Transverse colon (tissue), 4 donors: Measurements from ENCODE around the gene KLHDC4. TPM values are rescaled to one million over a fixed set of nuclear protein-coding genes. Genes with fewer than 3 reads are reported as not detected.

Experiments used
- DNase-seq: peaks from one replicate; pipeline ENCODE4 v3.0.0-alpha.2; 2019
- H3K27ac ChIP-seq, 4 donors: fragments of 200-600 bp; sonication (generic); 2 replicates each; pipeline ENCODE4 v1.5.1; 2016 to 2018; ENCODE audit warnings: inconsistent platforms in 4 of 4
- H3K27me3 ChIP-seq: fragments of 200-600 bp; sonication (generic); 2 replicates; pipeline ENCODE4 v1.5.1; 2017; ENCODE audit warnings: inconsistent platforms
- H3K36me3 ChIP-seq, 4 donors: fragments of 200-600 bp; sonication (generic); 2 replicates each; pipeline ENCODE4 v1.5.1; 2017 to 2019; ENCODE audit warnings: inconsistent platforms in 4 of 4
- H3K4me1 ChIP-seq, 4 donors: fragments of 200-600 bp; sonication (generic); 2 replicates each; pipeline ENCODE4 v1.5.1; 2017 to 2020; ENCODE audit warnings: inconsistent platforms in 4 of 4
- H3K4me3 ChIP-seq, 4 donors: fragments of 200-600 bp; sonication (generic); 1 replicate in 1 of 4; 2 replicates in 3 of 4; pipeline versions ENCODE4 v1.5.1 to v1.6.1; 2017 to 2019; ENCODE audit warnings: inconsistent platforms in 4 of 4
- H3K9me3 ChIP-seq, 2 donors: fragments of 200-600 bp; sonication (generic); 2 replicates each; pipeline ENCODE4 v1.5.1; 2017 to 2019; ENCODE audit warnings: inconsistent platforms in 2 of 2
- EP300 ChIP-seq: sonication (generic); formaldehyde crosslinking; IDR thresholded peaks from one replicate; pipeline ENCODE4 v1.6.1; 2017; ENCODE audit warnings: antibody characterized with exemption, low read depth
- POLR2A ChIP-seq: fragments of 450-650 bp; IDR thresholded peaks from one replicate; pipeline ENCODE4 v1.6.1; 2016; ENCODE audit warnings: antibody characterized with exemption, mild to moderate bottlenecking, moderate library complexity
- POLR2AphosphoS5 ChIP-seq, 3 donors: sonication (generic); formaldehyde crosslinking; IDR thresholded peaks; one replicate each; pipeline ENCODE4 v1.6.1; 2016; ENCODE audit warnings: antibody characterized with exemption in 3 of 3
- WGBS, 2 donors: methylation state at CpG; one replicate each; pipeline ENCODE4 v1.1.5; 2018; ENCODE audit warnings: low coverage in 1 of 2; 5-methylcytosine and 5-hydroxymethylcytosine counted together
- in situ Hi-C, 4 donors: fragments of 200-750 bp; cut with MboI; loops; one replicate each; pipeline versions ENCODE4 v1.15.0 to v1.15.1; 2017; ENCODE audit warnings: low sequenced_read_pairs in 3 of 4, low pct_ligation_motif_present in 1 of 4, low pct_unique_long_range_greater_than_20kb in 1 of 4
- intact Hi-C: fragments of 100-400 bp; cut with DNase I; formaldehyde crosslinking; loops from one replicate; pipeline ENCODE4 v1.15.1; 2023; ENCODE audit warnings: low total_unique reads
- total RNA-seq, 4 donors: library from RNA; depleted of rRNA; stranded (reverse); fragments of >200 nt; gene quantifications; one replicate each; pipeline ENCODE4 v1.1.0, GENCODE V29; 2016
- TF ChIP-seq, protein P1 (sequence below), 5 experiments: fragments of 200-600 bp in 3 of 5; fragments of 450-650 bp in 2 of 5; sonication (generic) in 3 of 5; IDR thresholded peaks; 1 replicate in 2 of 5; 2 replicates in 3 of 5; pipeline ENCODE4 v1.5.1; 2016 to 2017; ENCODE audit warnings: antibody characterized with exemption in 5 of 5, inconsistent platforms in 3 of 5, mild to moderate bottlenecking in 2 of 5, moderate library complexity in 1 of 5

Gene KLHDC4
- total RNA-seq, 4 donors from 2014 or later: 45.2 to 193 (median 57.4) TPM

DNA sequence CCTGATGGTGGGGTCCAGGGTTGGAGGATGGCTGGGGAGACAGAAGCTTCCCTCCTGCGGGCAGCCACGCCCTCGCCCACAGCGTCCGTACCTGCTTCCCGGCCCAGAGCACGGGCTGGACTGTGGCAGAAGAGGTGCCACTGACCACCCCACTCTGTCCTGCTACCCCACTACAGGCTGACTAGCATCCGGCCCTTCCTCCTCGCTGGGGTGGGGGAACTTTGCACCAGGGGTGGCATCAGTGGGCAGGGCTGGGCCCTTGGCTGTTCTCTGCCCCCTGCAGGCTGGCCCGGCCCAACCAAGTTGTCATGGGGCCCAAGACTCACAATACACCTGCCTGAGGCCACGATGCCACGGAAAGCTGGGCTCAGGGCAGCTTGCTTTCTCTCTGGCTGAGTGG lies 73.0 kb downstream of the KLHDC4 start:
- Histone ChIP-seq H3K4me3 (no peak overlapping the region), H3K4me1 (no peaks in the 10 kb centered on the region), H3K27me3 (peaks cover 4% of the 10 kb centered on the region), H3K9me3 (no peaks in the 10 kb centered on the region), H3K36me3 (no peaks in the 10 kb centered on the region), H3K27ac (no peak overlapping the region)
- TF ChIP-seq POLR2AphosphoS5 (IDR thresholded peaks at IDR 0.05) (no peak), EP300 (no peak), POLR2A (no peak)
- TF ChIP-seq, protein P1, sequence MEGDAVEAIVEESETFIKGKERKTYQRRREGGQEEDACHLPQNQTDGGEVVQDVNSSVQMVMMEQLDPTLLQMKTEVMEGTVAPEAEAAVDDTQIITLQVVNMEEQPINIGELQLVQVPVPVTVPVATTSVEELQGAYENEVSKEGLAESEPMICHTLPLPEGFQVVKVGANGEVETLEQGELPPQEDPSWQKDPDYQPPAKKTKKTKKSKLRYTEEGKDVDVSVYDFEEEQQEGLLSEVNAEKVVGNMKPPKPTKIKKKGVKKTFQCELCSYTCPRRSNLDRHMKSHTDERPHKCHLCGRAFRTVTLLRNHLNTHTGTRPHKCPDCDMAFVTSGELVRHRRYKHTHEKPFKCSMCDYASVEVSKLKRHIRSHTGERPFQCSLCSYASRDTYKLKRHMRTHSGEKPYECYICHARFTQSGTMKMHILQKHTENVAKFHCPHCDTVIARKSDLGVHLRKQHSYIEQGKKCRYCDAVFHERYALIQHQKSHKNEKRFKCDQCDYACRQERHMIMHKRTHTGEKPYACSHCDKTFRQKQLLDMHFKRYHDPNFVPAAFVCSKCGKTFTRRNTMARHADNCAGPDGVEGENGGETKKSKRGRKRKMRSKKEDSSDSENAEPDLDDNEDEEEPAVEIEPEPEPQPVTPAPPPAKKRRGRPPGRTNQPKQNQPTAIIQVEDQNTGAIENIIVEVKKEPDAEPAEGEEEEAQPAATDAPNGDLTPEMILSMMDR (IDR thresholded peaks at IDR 0.05): no peak
- 55% methylated on average over 10 of the region's 12 CpGs; no CpG with 5 or more reads in 1 of the 2 donors for WGBS, 2 donors
- in situ Hi-C loops (no loop called here), intact Hi-C loops (no loop called here)
- DNase-seq: no peak

DNA sequence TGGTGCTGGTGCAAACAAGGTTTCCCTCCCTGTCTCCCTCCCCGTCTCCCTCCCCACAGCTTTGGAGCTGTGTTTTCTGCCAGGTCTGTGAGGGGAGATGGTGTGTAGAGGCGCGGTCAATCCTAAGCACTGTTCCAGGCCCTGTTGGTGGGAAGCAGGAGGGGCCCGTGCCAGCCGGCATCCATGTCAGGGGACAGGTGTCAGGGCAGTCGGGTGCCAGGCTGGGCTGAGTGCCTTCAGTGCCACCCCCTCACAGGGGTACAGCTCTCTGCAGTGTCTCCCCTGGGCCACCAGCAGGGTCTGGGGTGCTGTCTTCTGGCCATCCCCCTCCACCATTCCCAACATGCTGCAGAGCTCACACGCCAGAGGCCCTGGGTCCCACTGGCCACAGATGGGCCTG lies 73.6 kb downstream of the KLHDC4 start:
- H3K27me3 ChIP-seq: peaks cover 10% of the 10 kb centered on the region
- intact Hi-C loops: no loop called here
- H3K4me3 ChIP-seq: no peak overlapping the region
- H3K9me3 ChIP-seq: no peaks in the 10 kb centered on the region
- no peak for TF ChIP-seq POLR2A
- TF ChIP-seq EP300: no peak
- TF ChIP-seq, protein P1 (IDR thresholded peaks at IDR 0.05): no peak
- TF ChIP-seq POLR2AphosphoS5 (IDR thresholded peaks at IDR 0.05): no peak
- 75% methylated on average over 7 of the region's 7 CpGs; no CpG with 5 or more reads in 1 of the 2 donors for WGBS, 2 donors
- no peak overlapping the region for H3K27ac ChIP-seq
- no peaks in the 10 kb centered on the region for H3K36me3 ChIP-seq
- no peak for DNase-seq
- no peaks in the 10 kb centered on the region for H3K4me1 ChIP-seq
- in situ Hi-C loops: no loop called here

DNA sequence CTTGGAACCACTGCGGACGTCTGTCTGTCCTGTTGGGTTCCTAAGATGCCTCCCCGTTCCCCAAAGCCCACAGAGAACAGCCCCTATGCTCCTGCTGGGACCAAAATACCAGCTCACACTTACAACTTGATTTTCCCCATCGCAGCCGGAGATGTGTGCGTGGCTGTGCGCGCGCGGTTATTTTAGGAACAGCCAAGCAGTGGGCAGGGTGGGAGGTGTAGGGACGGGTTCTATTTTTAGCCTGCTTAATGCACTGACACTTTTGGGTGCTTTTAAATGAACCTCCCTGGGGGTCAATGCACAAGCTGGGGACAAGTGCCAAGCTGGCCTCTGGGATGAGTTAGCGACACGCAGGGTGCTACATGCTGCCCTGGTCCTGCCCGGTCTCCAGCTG lies 74.1 kb downstream of the KLHDC4 start:
- Histone ChIP-seq H3K27ac (no peak overlapping the region), H3K9me3 (no peaks in the 10 kb centered on the region), H3K36me3 (no peaks in the 10 kb centered on the region), H3K27me3 (peaks cover 11% of the 10 kb centered on the region), H3K4me1 (no peaks in the 10 kb centered on the region), H3K4me3 (no peak overlapping the region)
- in situ Hi-C loops: no loop called here
- no peak for DNase-seq
- 20 to 71% methylated on average over 2 to 14 of the region's 14 CpGs for WGBS, 2 donors
- intact Hi-C loops: no loop called here
- no peak for TF ChIP-seq EP300
- TF ChIP-seq POLR2A: no peak
- no peak for TF ChIP-seq POLR2AphosphoS5 (IDR thresholded peaks at IDR 0.05)
- TF ChIP-seq, protein P1 (IDR thresholded peaks at IDR 0.05): no peak

DNA sequence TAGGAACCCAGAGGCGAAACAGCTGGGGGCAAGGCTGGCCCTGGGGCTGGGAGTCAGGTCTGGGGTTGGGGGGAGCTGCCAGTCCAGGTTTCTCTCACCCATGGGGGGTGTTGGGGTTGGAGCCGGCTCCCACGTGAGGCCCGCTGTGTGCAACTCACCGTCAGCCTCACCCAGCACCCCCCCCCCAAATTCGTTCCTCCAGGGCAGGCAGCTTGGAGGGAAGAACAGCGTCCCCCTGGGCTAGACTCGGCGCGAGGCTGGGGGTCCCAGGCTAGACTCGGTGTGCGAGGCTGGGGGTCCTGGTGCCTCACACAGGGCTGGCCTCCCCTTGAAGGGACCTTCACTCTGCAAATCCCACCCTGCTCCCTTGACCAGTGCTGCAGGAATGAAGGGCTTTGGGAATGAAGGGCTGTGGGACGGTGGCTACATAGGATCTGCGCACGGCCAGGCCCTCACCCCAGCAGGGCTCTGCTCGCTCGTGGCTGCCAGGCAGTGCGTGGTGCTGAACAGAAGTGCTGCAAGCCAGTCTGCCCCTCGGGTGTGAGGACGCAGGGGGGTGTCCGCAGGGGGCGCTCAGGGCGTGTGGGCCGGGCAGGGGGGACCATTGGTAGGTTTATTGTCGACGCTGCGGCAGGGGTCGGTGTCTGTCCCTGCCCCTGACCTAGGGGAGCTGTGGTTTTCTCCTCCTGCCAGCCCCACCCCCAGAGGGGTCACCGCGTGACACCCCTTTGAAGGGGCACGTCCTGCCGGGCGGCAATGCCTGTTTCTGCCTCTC lies 74.7 kb downstream of the KLHDC4 start:
- no peak for DNase-seq
- in situ Hi-C loops: no loop called here
- no peak overlapping the region for H3K4me3 ChIP-seq
- no peak for TF ChIP-seq POLR2A
- TF ChIP-seq EP300: no peak
- TF ChIP-seq, protein P1 (IDR thresholded peaks at IDR 0.05): no peak
- no peak for TF ChIP-seq POLR2AphosphoS5 (IDR thresholded peaks at IDR 0.05)
- intact Hi-C loops: no loop called here
- peaks cover 11% of the 10 kb centered on the region for H3K27me3 ChIP-seq
- no peaks in the 10 kb centered on the region for H3K4me1 ChIP-seq
- H3K27ac ChIP-seq: no peak overlapping the region
- no peaks in the 10 kb centered on the region for H3K9me3 ChIP-seq
- 62% methylated on average over 24 of the region's 33 CpGs; no CpG with 5 or more reads in 1 of the 2 donors for WGBS, 2 donors
- no peaks in the 10 kb centered on the region for H3K36me3 ChIP-seq
